Hepatocyte (in vitro differentiated cells): ENCODE measurements around the gene IKZF1.

Source experiments
- EZH2 ChIP-seq: fragments of 200-600 bp; sonication (generic); IDR thresholded peaks from 2 replicates; pipeline ENCODE4 v1.6.1; 2016; ENCODE audit warnings: antibody characterized with exemption, mild to moderate bottlenecking, borderline replicate concordance
- EZH2phosphoT487 ChIP-seq: fragments of 200-600 bp; sonication (generic); IDR thresholded peaks from one replicate; pipeline ENCODE4 v1.6.1; 2018; ENCODE audit warnings: antibody characterized with exemption, mild to moderate bottlenecking, low read depth, moderate library complexity; ENCODE audit not compliant: unreplicated experiment, severe bottlenecking
- TF ChIP-seq, protein P1 (sequence below): fragments of 200-600 bp; sonication (generic); IDR thresholded peaks from 2 replicates; pipeline ENCODE4 v1.5.1; 2016; ENCODE audit warnings: antibody characterized with exemption, mild to moderate bottlenecking; ENCODE audit not compliant: poor library complexity

DNA sequence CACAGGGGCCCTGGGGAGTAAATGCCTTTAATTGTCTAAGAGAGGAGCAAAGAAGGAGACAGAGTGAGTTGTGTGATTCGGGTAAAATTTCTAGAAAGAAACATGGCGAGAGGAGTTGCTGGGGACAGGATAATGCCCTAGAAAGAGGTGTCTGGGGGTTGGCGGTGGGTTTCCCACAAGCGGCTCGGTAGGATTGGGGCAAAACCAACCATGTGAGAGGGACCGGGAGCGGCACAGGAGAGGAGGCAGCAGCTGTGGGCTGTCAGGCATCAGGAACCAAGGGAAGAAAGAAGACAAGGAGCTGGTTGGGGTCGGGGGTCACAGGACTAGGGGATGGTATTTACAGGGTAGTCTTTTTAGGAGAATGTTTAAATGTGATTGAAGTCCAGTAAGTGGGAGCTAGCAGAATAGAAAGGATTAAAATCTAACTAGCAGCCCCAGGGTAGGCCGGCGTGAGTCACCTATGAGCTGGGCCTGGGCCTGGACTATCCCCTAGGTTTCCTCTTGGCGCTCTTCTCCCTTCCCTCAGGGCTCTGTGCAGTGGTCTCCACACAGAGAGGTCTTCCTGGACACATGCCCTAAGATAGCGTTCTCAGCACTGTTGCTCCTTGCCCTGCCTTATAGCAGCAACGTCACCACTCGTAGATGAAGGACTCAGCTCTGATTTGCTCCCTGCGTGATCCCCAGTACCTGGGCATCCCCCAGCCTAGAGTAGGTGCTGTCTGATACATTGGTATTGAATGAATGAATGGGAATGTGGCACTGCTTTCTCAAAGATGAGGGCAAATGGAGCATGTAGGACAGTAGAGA, 32.6 kb downstream of the IKZF1 start:
- TF ChIP-seq, protein P1, sequence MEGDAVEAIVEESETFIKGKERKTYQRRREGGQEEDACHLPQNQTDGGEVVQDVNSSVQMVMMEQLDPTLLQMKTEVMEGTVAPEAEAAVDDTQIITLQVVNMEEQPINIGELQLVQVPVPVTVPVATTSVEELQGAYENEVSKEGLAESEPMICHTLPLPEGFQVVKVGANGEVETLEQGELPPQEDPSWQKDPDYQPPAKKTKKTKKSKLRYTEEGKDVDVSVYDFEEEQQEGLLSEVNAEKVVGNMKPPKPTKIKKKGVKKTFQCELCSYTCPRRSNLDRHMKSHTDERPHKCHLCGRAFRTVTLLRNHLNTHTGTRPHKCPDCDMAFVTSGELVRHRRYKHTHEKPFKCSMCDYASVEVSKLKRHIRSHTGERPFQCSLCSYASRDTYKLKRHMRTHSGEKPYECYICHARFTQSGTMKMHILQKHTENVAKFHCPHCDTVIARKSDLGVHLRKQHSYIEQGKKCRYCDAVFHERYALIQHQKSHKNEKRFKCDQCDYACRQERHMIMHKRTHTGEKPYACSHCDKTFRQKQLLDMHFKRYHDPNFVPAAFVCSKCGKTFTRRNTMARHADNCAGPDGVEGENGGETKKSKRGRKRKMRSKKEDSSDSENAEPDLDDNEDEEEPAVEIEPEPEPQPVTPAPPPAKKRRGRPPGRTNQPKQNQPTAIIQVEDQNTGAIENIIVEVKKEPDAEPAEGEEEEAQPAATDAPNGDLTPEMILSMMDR, result no peak
- no peak for TF ChIP-seq EZH2phosphoT487
- no peak for TF ChIP-seq EZH2
